ENCODE measurements around the gene NT5DC2.

DNA sequence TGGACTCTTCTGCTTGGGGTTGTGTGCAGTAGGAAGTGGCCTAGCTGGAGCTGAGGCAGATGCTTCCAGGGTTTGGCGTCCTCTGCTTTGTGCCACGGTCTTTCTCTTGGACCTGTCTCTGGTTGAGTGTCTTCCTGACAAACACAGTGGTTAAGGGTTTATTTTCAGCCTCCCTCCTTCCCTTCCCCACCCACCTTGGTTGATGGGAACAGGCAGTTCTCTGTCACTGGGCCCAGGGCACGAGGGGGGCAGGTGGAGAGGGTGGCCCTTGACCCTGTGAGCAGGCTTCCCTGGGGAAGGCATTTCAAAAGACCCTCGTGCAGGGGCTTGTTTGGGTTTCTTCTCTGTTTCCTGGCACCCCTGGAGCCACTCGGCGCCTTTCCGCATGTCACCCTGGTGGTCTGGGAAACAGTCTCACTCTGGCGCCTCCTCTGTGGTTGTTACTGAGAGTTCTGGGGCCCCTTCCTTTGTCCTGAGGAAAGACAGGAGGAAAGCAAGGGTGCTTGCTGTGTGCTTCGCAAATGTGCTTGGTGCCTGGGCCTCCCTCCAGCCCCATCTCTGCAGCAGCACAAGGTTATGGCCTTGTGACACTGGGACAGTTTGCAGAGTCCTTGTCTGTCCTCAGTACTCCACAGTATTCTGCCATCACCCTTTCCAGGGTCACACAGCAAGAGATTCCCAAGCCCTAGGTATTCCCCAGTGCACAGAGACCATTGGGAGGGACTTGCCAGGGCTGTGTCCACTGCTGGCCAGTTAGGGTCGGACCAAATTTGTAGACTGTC lies 48.8 kb downstream of the NT5DC2 start:
- TF ChIP-seq, protein P1, sequence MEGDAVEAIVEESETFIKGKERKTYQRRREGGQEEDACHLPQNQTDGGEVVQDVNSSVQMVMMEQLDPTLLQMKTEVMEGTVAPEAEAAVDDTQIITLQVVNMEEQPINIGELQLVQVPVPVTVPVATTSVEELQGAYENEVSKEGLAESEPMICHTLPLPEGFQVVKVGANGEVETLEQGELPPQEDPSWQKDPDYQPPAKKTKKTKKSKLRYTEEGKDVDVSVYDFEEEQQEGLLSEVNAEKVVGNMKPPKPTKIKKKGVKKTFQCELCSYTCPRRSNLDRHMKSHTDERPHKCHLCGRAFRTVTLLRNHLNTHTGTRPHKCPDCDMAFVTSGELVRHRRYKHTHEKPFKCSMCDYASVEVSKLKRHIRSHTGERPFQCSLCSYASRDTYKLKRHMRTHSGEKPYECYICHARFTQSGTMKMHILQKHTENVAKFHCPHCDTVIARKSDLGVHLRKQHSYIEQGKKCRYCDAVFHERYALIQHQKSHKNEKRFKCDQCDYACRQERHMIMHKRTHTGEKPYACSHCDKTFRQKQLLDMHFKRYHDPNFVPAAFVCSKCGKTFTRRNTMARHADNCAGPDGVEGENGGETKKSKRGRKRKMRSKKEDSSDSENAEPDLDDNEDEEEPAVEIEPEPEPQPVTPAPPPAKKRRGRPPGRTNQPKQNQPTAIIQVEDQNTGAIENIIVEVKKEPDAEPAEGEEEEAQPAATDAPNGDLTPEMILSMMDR (IDR thresholded peaks at IDR 0.05), result no peak
- TF ChIP-seq EP300 (IDR thresholded peaks at IDR 0.05) (no peak), POLR2A (IDR thresholded peaks at IDR 0.05) (no peak), POLR2AphosphoS5 (IDR thresholded peaks at IDR 0.05) (no peak)
